Inflammatory macrophage treated with lipopolysaccharide for 1 hour (primary cell): ENCODE measurements around the gene INPP5A.
"Not testable (repeated sequence)": the region's sequence is repeated elsewhere in the genome, so short reads cannot be mapped to it uniquely, and the experiment has no call there.

ENCODE experiments used
- DNase-seq, 2 donors: peaks; one replicate each; pipeline ENCODE4 v3.0.0-alpha.2; 2020 to 2022

INPP5A gene

GRCh38 chr10:132584081-132584480 is 46.5 kb downstream of the INPP5A start:
- DNase-seq = no peak

- peak; percentile 39 to 47 for DNase-seq
Observed at GRCh38 chr10:132585732-132586722, 48.4 kb downstream of the INPP5A start.

GRCh38 chr10:132586739-132587138 is 49.2 kb downstream of the INPP5A start:
- DNase-seq = no peak

GRCh38 chr10:132587175-132587574 is 49.6 kb downstream of the INPP5A start:
- no peak for DNase-seq

GRCh38 chr10:132588301-132589013 is 50.9 kb downstream of the INPP5A start:
- peak; percentile 88 to 90 for DNase-seq

GRCh38 chr10:132589015-132589414 is 51.4 kb downstream of the INPP5A start:
- no peak for DNase-seq

- DNase-seq = no peak
Observed at GRCh38 chr10:132589681-132590080, 52.1 kb downstream of the INPP5A start.

- DNase-seq = no peak
Observed at GRCh38 chr10:132590094-132590751, 52.6 kb downstream of the INPP5A start.

GRCh38 chr10:132590752-132591121 is 53.1 kb downstream of the INPP5A start:
- DNase-seq = no peak

- DNase-seq = no peak
Observed at GRCh38 chr10:132591166-132591971, 53.8 kb downstream of the INPP5A start.

GRCh38 chr10:132592790-132593383 is 55.3 kb downstream of the INPP5A start:
- no peak for DNase-seq

GRCh38 chr10:132593389-132593788 is 55.8 kb downstream of the INPP5A start:
- DNase-seq = peak; percentile 45 to 58

GRCh38 chr10:132593900-132594876 is 56.6 kb downstream of the INPP5A start:
- DNase-seq = no peak

- DNase-seq = no peak
Observed at GRCh38 chr10:132595021-132595420, 57.4 kb downstream of the INPP5A start.

GRCh38 chr10:132595854-132596253 is 58.3 kb downstream of the INPP5A start:
- DNase-seq = no peak

GRCh38 chr10:132596742-132597279 is 59.2 kb downstream of the INPP5A start:
- DNase-seq = no peak

GRCh38 chr10:132597654-132598053 is 60.1 kb downstream of the INPP5A start:
- no peak for DNase-seq

- not testable (repeated sequence) for DNase-seq
Observed at GRCh38 chr10:132599023-132599618, 61.5 kb downstream of the INPP5A start.

- no peak for DNase-seq
Observed at GRCh38 chr10:132599732-132600131, 62.1 kb downstream of the INPP5A start.

GRCh38 chr10:132600416-132600815 is 62.8 kb downstream of the INPP5A start:
- no peak for DNase-seq
